HG03135 (cell line): ENCODE results near the gene YARS1.
"Not testable (repeated sequence)": the region's sequence is repeated elsewhere in the genome, so short reads cannot be mapped to it uniquely, and the experiment has no call there.

ENCODE experiments used
- ATAC-seq: cut with Tn5 transposase; IDR thresholded peaks from one replicate; pipeline ENCODE4 v1.9.1; 2021; ENCODE audit warnings: mild to moderate bottlenecking, moderate library complexity; ENCODE audit not compliant: unreplicated experiment

The YARS1 gene

GRCh38 chr1:32817815-32818786 lies 943 bp upstream of the YARS1 start:
- peak; percentile 9 for ATAC-seq

- peak; percentile 1 for ATAC-seq
Observed at GRCh38 chr1:32816676-32817158, 441 bp downstream of the YARS1 start.

- ATAC-seq: no peak
Observed at GRCh38 chr1:32813941-32814739, 3.0 kb downstream of the YARS1 start.

- ATAC-seq: no peak
Observed at GRCh38 chr1:32811917-32812316, 5.2 kb downstream of the YARS1 start.

GRCh38 chr1:32811265-32811664 lies 5.9 kb downstream of the YARS1 start:
- no peak for ATAC-seq

DNA sequence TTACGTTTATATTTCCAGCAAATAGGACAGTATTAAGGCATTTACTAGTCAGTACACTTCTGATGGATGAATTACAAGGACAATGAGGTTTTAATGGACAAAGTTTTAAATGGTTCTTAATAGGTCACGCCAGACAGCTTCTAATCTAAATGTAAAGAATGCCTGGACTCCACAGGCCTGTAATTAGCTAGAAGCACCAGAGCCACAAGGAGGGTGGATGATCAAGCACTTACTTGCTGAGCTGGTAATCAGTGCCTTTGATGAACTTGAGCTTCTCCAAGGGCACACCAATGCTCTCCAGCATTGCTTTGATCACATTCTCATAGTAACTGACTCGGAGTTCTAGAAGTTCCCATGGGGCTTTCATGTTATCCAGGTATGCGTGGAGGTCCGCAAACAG lies 6.8 kb downstream of the YARS1 start:
- ATAC-seq: no peak

DNA sequence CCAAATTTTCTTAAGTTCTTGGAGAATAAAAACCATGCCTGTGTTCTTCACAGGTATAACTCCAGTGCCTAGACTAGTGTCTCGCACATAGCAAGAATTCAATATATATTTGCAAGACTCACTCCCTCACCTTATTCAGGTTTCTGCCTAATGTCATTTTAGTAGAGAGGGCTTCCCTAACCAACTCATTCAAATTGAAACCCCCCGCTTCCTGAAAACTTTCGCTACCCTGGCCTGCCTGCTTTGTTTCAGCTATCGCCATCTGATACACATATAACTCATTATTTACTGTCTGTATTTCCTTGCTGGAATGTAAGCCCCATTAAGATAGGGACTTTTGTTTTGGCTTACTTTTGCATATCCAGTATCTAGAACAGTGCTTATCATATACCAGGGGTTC lies 8.6 kb downstream of the YARS1 start:
- ATAC-seq: no peak

DNA sequence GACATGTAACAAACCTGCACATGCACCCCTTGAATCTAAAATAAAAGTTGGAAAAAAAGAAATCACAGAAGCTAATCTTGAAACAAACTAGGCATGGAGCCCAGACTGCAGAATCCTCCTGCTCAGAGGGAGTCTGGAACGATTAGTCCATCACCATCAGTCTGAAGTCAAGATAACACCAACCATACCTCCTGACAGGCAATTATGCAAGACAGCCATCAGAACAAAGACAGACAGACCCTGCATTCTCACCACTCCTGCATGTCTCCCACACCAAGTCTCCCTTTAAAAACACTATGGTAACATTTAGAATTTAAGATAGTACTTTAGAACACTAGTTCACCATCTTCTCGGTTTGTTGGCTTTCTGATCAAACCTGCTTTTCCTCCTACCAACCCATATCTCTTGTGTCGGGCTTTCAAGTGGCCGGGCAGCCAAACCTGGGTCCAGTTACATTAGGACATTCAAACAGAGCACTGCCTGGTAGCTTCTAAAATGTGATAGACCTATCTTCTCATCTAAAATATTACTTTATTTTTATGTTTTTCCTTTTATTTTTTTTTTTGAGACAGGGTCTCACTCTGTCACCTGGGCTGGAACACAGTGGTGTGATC lies 10.1 kb downstream of the YARS1 start:
- no peak for ATAC-seq

- ATAC-seq: no peak
Observed at GRCh38 chr1:32806290-32806689, 10.9 kb downstream of the YARS1 start.

GRCh38 chr1:32804460-32804859 lies 12.7 kb downstream of the YARS1 start:
- not testable (repeated sequence) for ATAC-seq

GRCh38 chr1:32801096-32801715 lies 16.0 kb downstream of the YARS1 start:
- no peak for ATAC-seq

DNA sequence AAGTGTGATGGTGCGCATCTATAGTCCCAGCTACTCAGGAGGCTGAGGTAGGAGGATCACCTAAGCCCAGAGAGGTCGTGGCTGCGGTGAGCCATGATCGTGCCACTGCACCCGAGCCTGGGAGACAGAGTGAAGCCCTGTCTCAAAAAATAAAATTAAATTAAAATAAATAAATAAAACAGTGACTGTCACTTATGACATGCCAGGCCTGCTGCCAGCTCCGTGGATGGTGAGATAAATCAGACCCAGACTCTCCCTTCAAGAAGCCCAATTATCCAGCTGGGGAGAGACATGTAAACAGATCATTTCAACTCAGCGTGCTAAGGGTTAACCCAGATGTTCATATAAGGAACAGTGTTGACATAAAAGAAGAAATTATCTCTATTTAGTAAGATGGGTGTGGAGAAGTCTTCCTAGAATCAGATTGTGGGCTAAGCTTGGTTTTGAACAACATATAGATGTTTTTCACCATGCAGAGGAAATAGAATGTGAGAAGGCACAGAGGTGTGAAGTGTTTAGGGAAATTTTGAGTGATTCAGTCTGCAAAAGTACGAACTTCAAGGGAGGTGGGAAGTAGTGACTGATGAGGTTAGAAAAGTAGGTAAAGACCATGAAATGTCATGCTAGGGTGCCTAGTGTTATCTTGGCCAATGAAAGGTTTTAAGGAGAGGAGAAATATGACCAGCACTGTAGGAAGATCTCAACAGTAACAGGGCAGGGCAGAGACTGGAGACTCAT lies 18.3 kb downstream of the YARS1 start:
- ATAC-seq: no peak

GRCh38 chr1:32798191-32798590 lies 19.0 kb downstream of the YARS1 start:
- ATAC-seq: no peak

DNA sequence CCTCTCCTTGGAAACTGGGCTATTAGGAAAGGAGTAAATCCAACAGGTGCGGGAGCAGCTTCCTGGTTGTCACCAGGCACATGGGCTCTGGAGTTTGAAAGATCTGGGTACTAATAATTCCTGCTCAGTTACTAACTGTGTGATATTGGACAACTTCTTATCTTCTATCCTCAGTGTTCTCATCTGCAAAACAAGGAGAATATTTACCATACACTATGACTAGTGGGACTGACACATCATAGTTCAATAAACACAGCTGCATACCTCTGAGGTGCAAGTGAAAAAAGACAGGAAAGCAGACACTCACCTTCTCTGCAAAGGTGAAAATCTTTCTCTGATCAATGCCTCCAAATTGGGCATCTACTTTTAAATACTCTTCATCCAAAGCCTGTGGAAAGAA lies 19.7 kb downstream of the YARS1 start:
- no peak for ATAC-seq

- ATAC-seq: not testable (repeated sequence)
Observed at GRCh38 chr1:32795763-32796162, 21.4 kb downstream of the YARS1 start.

GRCh38 chr1:32791881-32792280 lies 25.3 kb downstream of the YARS1 start:
- ATAC-seq: no peak

GRCh38 chr1:32789356-32789755 lies 27.8 kb downstream of the YARS1 start:
- ATAC-seq: not testable (repeated sequence)

DNA sequence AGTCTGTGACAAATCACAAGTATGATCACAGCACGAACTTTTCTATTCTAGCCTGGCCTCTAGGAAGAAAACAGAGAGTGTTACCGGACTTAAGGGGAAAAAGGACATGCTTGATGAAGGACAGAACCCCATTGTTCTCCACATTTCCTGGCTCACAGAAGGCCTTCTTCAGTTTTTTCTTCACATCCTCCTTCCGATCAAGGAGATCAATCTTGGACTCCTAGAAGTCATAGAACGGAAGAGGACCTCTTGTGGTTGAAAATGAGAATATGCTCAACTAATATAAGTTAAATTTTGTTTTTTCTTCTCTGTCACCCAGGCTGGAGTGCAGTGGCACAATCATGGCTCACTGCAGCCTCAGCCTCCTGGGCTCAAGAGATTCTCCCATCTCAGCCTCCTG lies 30.3 kb downstream of the YARS1 start:
- no peak for ATAC-seq

GRCh38 chr1:32784817-32785216 lies 32.3 kb downstream of the YARS1 start:
- no peak for ATAC-seq

GRCh38 chr1:32783851-32784250 lies 33.3 kb downstream of the YARS1 start:
- ATAC-seq: no peak
